Stimulated activated CD8-positive, alpha-beta memory T cell treated with anti-CD3 and anti-CD28 coated beads, Interleukin-15, amount 100 ng/mL, for 1 hour (primary cell): ENCODE data around the gene METTL13.

Experiments
- DNase-seq: peaks from one replicate; pipeline ENCODE4 v3.0.0-alpha.2; 2020; ENCODE audit warnings: low read depth

Gene METTL13, protein sequence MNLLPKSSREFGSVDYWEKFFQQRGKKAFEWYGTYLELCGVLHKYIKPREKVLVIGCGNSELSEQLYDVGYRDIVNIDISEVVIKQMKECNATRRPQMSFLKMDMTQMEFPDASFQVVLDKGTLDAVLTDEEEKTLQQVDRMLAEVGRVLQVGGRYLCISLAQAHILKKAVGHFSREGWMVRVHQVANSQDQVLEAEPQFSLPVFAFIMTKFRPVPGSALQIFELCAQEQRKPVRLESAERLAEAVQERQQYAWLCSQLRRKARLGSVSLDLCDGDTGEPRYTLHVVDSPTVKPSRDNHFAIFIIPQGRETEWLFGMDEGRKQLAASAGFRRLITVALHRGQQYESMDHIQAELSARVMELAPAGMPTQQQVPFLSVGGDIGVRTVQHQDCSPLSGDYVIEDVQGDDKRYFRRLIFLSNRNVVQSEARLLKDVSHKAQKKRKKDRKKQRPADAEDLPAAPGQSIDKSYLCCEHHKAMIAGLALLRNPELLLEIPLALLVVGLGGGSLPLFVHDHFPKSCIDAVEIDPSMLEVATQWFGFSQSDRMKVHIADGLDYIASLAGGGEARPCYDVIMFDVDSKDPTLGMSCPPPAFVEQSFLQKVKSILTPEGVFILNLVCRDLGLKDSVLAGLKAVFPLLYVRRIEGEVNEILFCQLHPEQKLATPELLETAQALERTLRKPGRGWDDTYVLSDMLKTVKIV

DNA sequence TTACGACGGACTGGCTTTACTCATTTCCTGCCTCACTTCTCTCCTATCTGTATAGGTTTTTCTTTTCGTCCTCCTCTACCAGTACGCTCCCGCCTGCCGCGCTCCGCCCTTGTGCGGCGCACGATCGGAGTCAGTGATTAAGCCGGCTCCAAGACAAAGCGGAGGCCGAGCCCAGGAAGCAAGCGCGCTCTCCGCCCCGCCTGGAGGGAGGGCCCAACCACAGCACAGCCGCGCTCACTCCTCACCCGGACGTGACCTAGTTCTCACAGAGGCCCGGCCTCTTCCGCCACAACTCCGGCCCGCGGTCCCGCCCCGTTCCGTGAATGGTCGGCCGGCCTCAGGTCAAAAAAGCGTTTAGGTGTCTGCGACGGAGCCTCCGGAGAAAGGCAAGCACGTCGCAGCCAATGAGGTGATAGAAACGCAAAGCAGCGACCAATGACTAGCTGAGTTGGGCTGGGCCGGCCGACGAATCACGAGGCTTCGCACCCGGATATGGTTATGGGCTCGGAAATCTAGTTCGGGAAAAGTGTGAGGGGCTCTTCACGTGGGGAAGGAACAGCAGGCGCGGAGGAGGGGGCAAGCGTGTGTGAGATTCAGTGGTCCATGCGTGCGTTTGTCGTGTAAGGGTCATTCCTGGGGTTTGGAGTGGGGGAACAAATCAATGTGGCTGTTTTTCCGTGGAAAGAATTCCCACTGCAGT lies at the start of gene METTL13:
Gene METTL13, plus strand, starts transcription at position 485 of the 700 bp plus-strand sequence. CDS start 308 bp downstream, outside the sequence.
- DNase-seq = peak; percentile 94

DNA sequence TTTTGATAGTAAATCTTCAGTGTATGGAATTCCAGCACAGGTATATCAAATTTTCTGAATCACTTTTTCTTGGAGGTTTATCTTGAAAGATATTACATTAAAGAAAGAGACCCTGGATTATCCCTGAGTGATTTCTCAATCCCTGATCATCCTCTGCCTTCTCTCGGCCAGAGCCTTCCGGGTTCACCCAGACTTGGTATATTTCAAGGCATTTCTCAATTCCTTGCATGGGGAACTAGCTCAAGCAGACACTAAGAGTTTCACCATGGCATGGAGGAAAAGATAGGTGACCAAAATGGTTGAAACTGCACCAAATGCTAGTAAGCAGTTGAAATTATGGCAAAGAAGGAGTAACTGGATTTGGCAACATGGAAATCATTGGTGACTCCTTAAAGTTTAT lies 45.3 kb upstream of the METTL13 start:
- no peak for DNase-seq

DNA sequence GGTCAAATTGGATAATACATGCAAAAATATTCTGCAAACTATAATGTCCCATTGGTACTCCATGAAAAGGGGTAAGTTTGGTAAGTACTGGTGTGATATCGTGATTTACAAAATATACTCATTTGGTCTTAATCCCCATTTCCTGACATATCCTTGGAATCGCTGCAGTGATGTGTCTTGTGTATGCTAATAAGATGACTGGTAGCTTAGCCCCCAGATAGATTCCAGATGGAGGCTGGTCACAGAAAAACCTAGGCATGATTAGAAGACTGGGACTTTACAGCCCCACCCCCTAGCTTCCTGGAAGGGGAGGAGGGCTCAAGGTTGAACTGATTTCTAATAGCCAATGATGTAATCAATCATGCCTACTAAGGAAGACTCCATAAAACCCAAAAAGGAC lies 42.5 kb upstream of the METTL13 start:
- no peak for DNase-seq

DNA sequence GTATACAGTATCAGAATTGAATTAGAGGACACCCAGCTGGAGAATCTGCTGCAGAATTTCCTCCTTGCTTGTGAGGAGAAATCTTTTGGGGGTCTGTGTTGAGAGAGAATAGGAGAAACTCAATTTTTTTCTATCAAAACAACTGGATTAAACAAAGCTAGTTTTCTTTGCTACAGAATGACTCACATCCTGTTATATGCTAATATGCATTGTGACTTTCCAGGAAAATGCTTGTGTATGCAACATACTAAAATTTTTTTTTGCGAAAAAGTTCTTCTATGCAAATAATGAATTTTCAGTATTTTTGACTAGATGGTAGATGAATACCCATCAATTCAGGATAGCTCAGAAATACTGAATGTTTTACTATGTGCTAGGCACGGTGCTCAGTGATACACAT lies 41.8 kb upstream of the METTL13 start:
- DNase-seq = no peak

DNA sequence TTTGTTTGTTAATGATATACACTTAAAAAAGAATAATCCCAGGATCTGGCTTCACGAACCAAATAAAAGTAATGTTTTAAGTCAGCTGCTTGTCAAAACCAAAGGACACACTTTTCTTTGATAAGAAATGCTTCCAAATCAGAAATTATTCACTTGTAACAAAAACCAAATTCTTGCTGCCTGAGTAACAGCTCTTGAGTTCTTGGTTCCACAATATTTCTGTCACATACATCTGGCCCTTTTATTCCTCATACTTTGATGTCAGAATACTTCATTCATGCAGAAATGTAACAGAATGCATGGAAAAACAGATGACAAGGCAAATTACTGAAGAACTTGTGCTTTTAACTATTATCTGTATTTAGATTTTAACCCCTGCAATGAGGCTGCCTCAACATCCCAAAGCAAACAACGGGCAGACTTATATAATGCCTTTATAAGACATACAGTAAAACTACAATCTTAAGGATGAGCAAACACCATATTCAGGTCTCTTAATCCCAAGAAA lies 41.0 kb upstream of the METTL13 start:
- DNase-seq = no peak

DNA sequence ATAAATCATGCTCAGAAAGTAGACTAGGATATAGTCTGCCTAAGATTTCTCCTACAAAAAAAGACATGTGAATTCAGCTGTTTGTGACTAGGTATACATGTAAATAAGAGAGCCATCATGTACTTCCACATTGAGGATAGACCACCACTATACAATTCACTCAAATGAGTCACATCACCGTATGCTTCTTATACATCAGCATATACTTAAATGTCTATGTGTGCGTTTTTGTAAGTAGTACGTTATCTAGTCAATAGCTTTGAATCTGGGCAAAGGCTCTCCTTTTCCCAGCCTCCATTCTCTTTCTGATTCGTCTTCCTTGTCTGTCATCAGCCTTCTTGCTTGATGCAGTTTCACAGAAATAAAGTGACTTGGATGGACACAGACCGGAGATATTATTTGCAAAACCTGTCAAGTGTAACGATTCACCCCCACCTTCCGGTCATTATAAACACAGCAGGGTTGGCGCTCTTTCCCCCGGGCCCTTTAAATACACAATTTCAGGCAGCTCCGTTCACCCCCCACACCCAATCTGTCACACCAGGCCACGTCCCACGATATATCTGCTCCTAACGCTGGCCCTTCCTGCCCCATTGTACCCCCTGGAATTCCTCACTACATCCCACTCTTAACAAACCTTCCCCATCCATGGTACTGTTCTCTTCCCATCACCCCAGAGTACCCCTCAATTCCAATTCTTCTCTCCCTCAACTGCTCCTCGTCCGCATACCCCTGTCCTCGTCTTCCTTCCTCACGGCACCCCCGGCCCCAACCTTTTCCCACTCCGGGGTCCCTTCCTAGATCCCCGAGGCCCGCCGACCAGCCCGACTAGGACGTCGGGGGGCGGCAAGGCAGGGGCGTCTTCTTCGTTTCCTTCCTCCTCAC lies 40.2 kb upstream of the METTL13 start:
- no peak for DNase-seq

DNA sequence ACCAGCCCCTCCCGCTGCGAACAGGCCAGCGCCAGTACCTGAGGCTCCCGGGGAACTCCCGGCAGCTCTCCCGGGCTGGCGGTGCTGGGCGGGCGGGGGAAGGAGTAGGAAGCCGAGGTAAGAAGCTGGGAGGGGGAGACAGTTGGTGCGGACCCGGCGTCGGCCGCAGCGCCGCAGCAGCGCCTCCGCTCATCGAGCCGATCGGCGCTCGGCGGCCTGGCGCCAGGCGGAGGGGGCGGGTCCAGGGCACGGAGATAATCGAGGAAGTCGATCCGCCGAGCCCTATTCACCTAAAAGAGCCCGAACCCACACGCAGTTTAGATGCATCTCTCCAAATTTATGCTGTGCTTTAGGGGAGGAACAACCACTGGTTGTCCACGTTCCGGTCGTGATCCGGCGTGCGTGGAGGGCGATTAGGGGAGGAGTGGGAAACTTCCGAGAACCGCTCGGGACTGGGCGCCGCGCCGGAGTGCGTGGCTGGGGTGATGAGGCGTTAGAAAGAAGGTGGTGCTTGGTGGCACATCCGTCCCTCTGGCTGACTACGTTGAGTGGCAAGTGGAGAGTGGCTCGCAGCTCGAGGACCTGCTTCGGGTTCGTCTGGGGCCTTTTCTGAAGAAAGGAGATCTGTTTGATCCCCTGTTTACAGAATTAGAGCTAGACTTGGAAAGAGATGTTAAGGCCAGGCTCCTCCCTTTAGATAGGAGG lies 39.4 kb upstream of the METTL13 start, which contains the start of gene VAMP4:
Gene VAMP4, minus strand, starts transcription at position 194 of the 705 bp plus-strand sequence. CDS start 3,651 bp downstream, outside the sequence.
- peak; percentile 74 for DNase-seq

DNA sequence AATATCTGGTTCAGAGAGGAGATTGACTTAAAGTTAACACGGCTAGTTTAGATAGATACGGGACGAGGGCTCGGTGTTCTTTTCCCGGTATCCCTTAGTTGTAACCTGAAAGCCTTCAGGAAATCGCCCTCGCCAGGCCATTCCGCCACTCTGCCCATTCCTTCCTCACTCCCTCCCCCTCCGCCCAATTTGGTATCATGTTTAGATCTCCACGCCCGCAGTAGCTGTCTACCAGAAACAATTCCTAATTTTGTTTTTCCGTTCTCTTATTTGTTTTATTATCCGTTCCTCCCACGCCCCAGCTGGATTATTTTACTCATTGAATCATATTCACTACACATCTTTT lies 38.9 kb upstream of the METTL13 start:
- no peak for DNase-seq

DNA sequence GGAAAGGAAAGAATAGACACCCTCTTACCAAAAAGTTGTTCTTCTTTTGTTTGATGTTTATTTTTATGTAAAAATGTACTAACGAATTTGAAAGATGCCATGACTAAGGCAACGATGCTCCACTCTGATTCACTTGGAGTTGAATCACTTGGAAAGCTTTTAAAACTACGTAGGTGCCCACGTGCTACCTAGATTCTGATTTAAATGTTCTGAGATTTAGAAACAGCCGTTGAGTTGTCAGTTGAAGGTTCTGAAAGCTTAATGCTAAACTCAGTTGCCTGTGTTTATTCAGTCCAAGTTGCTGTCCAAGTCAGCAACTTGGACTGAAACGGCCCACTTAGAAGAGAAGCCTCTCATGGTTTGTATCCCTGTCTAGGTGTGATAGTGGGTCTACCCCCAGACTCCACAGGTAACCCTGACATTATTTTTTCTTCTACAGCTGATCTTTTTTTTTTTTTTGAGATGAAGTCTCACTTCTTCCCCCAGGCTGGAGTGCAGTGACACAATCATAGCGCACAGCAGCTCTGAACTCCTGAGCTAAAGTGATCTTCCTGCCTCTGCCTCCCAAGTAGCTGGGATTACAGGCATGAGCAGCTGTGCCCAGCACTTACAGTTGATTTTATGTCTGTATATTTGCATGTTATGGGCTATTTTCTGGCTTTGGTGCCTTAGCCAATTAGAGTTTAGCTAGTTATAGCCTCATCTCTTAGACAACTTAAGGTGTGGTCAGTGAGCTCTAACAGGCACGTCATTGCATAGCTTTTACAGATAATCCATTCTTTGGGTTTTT lies 38.2 kb upstream of the METTL13 start:
- no peak for DNase-seq

DNA sequence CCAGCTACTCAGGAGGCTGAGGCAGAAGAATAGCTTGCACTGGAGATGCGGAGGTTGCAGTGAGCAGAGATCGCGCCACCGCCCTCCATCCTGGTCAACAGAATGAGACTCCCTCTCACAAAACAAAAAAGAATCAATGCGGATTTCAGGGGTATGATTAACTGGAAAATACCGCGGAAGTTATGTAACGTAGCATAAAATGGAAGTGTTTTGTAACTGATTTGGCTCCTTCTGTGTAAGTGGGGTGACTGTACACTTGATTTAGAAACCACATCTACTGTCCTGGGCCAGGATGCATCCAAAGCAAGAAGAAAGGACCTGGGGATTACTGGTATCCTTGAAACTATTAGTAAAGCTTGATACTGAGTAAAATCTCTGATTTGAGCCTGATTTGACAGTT lies 36.5 kb upstream of the METTL13 start:
- no peak for DNase-seq

DNA sequence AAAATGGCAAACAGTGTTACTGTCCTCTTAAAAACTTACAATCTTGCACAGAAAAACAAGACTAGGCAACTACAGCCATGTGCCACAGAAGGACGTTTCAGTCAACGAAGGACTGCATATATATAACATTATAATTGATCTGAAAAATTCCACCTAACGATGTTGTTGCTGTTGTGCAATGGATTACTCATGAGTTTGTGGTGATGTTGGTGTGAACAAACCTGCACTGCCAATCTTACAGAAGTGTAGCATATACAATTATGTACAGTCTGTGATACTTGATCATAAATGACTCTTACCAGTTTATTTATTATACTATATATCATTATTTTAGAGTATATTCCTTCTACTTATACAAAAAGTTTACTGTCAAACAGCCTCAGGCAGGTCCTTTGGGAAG lies 32.8 kb upstream of the METTL13 start:
- no peak for DNase-seq

DNA sequence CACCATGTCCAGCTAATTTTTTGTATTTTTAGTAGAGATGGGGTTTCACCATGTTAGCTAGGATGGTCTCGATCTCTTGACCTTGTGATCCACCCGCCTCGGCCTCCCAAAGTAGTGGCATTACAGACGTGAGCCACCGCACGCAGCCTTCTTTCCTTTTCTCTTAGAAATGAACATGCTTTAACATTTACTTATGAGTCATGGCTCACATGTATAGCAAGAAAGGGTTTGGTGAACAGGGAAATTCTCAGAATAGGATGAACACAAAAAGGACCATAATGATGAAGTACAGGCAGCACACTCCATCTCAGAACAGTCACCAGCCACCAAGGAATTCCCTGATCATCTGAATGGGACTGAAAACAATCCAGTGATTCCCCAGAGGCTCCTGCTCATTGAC lies 30.2 kb upstream of the METTL13 start:
- DNase-seq = no peak

DNA sequence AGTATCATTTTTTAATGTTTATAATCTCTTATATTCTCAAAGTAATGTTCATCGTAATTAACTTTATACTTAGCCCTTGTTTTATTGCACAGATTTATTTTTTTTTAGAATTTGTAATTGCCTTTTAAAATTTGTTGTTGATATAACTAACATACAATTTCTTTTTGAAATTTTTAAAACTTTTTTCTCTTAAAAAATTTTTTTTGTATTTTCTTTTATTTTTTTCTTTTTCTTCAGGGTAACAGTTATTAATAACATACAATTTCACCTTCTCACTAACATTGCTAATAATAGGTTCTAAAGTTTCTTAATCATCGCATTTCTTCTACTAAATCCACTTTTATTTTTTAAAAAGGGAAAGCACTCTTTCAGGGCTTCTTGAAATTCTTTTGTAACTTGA lies 28.3 kb upstream of the METTL13 start:
- no peak for DNase-seq

DNA sequence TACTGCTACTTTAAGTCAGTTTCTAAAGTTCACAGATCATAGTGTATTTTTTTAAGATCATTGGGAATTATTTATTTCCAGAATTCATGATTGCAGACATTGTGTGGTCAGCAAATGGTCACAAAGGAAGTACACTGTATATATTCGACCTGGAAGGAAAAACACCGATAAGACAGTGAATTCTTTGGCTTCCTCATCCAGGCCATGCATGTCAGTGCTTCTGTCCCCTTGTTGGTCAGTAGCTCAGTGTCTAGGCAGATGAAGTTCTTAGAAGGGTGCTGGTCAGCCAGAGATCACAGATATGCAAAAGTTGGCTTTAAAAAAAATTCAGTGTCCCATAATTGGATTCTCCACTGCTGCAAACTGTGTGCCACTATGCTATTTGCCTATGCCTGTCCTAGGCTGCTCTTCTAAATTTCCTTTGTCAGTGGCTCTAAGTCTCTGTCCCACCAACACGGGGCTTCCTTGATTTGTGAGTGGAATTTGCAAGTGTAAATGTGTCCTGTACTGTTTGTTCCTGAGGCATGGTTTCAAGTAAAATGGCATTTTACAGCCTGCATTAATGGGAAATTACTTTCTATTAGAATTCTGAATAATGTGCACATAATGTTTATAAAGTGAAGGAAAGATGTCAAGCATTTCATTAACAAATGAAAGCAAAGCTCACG lies 27.6 kb upstream of the METTL13 start:
- no peak for DNase-seq

DNA sequence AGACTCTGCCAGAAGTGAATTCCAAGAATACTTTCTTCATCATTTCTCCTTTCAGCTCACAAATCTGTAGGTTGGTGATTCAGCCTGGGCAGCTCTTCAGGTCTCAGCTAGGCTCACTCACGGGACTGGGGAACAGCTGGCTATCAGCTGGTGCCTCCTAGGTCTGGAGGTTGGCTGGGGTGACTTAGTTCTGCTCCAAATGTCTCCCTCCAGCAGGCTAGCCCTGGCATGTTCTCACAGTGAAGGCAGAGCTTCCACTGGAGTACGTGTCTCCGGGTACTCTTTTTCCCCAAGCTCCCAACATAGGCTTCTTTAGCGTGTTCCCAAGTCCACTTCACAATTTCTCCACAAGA lies 27.1 kb upstream of the METTL13 start:
- no peak for DNase-seq

DNA sequence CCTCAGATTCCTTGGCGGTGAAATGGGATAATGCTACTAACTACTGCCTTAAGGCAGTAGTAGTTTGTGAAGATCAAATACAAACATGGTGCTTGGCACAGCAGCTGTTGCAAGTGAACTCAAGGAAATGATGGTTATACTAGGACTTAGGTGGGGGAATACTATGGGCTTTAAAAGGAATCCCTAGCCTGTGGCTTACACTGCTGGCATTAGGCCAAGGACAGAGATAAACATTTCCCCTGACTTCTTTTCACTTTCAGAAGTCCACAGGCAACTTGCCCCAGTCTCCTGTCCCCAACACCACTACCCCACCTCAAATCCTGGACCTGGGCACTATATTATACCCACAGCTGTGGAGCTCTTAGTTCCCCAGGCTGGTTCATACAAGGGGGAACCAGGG lies 26.5 kb upstream of the METTL13 start:
- no peak for DNase-seq

DNA sequence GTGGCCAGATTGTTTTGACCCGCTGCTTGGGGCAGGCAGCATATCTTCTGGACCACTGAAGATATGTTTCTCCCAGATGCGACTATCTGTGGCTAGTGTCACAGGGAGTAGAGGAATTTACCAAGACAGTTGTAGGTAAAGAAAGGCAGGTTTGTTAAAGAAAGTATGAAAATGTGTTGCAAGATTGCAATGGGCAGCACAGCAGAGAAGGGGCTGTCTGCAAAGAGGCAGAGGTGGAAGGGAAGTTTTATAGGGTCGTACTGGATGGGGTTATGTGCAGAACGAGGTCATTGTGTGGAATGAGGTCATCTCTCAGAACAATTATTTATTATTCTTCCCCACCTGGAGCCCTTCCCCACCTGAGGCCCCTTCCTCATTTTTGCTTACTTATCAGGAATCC lies 24.6 kb upstream of the METTL13 start:
- DNase-seq = no peak

DNA sequence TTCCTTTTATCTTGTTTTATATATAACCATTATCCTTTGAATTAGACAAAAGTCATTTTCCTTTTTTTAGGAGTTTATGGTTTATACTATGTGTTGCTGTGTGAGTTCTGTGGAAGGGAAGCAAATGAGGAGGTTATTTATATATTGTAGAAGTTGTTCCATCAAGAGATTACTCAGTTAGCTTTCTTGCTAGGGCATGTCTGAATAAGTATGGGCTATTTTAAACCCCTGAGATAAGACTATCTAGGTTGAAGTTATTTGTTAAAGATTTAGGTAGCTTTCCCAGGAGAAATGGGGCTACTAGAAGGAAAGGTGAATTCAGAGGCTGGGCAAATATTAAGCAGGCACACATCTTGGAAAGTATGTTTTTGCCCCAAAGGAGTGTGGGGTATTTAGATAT lies 23.4 kb upstream of the METTL13 start:
- DNase-seq = no peak

DNA sequence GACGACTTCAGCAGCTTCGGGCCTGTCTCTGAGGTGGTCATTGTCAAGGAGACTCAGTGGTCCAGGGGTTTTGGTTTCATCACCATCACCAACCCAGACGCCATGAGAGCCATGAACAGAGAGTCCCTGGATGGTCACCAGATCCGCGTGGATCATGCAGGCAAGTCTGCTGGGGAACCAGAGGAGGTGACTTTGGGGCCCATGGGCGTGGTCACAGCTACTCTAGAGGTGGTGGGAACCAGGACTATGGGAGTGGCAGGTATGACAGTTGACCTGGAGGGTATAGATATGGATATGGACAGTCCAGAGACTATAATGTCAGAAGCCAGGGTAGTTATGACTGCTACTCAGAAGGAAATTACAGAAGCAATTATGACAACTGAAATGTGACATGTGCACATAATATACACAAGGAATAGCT lies 19.3 kb upstream of the METTL13 start:
- no peak for DNase-seq

DNA sequence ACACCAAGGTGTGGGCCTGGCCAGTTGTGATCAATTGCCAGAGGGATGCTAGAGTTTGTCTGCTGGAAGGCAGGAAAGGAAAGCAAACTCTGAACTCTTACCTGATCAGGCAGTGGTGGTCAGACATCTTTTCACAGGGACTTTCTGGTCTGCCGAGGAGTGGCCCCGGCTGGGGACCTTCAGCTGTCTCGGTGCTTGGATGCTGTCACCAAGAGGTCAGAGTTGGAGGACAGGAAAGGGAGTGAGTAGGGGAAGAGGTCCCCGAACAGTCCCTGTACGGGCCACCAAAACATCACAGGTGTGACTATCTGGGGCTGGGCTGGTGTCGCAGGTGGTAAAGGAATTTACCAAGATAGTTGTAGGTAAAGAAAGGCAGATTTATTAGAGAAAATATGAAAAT lies 17.7 kb upstream of the METTL13 start:
- no peak for DNase-seq
